ENCODE data around the gene SLC8B1.

DNA sequence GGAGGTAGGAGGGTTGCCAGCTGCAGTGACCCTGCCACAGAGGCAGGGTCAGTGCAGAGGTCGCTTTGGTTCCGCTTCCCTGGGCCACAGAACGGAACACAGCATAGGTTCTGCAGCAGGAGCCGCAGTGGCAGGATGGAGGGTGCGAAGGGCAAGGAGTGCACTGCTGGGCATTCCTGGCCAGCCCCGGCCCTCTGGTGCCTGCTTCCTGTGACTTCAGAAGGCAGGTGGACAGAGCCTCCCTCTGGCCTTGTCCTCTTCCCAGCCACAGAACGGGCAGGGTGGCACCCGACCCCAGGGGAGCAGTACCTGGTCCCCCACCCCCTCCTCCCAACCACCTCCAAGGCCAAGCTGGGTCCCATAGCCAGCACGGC, 37.7 kb downstream of the SLC8B1 start:
- TF ChIP-seq, protein P1, sequence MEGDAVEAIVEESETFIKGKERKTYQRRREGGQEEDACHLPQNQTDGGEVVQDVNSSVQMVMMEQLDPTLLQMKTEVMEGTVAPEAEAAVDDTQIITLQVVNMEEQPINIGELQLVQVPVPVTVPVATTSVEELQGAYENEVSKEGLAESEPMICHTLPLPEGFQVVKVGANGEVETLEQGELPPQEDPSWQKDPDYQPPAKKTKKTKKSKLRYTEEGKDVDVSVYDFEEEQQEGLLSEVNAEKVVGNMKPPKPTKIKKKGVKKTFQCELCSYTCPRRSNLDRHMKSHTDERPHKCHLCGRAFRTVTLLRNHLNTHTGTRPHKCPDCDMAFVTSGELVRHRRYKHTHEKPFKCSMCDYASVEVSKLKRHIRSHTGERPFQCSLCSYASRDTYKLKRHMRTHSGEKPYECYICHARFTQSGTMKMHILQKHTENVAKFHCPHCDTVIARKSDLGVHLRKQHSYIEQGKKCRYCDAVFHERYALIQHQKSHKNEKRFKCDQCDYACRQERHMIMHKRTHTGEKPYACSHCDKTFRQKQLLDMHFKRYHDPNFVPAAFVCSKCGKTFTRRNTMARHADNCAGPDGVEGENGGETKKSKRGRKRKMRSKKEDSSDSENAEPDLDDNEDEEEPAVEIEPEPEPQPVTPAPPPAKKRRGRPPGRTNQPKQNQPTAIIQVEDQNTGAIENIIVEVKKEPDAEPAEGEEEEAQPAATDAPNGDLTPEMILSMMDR (IDR thresholded peaks at IDR 0.05): no peak
- no peak for TF ChIP-seq POLR2A (IDR thresholded peaks at IDR 0.05)
